ENCODE data around the gene GLTP.
"Not testable (repeated sequence)": the region's sequence is repeated elsewhere in the genome, so short reads cannot be mapped to it uniquely, and the experiment has no call there.

GLTP gene

GRCh38 chr12:109880043-109880931 is at the start of gene GLTP:
GLTP (minus strand) TSS chr12:109880541; CDS start chr12:109880374, 167 bp downstream.
- peak; percentile 87 for DNase-seq (ENCODE audit: low read depth)

- DNase-seq (ENCODE audit: low read depth) = not testable (repeated sequence)
These were observed 49.0 kb upstream of the GLTP start for GRCh38 chr12:109929326-109929725.

GRCh38 chr12:109928058-109928656 is 47.8 kb upstream of the GLTP start:
- no peak for DNase-seq (ENCODE audit: low read depth)

GRCh38 chr12:109927622-109928021 is 47.3 kb upstream of the GLTP start:
- DNase-seq (ENCODE audit: low read depth) = peak; percentile 74

GRCh38 chr12:109926488-109927210 is 46.3 kb upstream of the GLTP start:
- no peak for DNase-seq (ENCODE audit: low read depth)

- DNase-seq (ENCODE audit: low read depth) = no peak
These were observed 45.7 kb upstream of the GLTP start for GRCh38 chr12:109926016-109926415.

- DNase-seq (ENCODE audit: low read depth) = no peak
These were observed 45.0 kb upstream of the GLTP start for GRCh38 chr12:109925185-109925840.

- no peak for DNase-seq (ENCODE audit: low read depth)
These were observed 43.3 kb upstream of the GLTP start for GRCh38 chr12:109923481-109924245.

GRCh38 chr12:109923038-109923437 is 42.7 kb upstream of the GLTP start:
- no peak for DNase-seq (ENCODE audit: low read depth)

- no peak for DNase-seq (ENCODE audit: low read depth)
These were observed 41.6 kb upstream of the GLTP start for GRCh38 chr12:109921982-109922381.

GRCh38 chr12:109920261-109920780 is 40.0 kb upstream of the GLTP start:
- no peak for DNase-seq (ENCODE audit: low read depth)

- no peak for DNase-seq (ENCODE audit: low read depth)
These were observed 39.1 kb upstream of the GLTP start for GRCh38 chr12:109919456-109919855.

GRCh38 chr12:109916045-109916444 is 35.7 kb upstream of the GLTP start:
- DNase-seq (ENCODE audit: low read depth) = no peak

GRCh38 chr12:109915171-109916040 is 35.1 kb upstream of the GLTP start:
- no peak for DNase-seq (ENCODE audit: low read depth)

GRCh38 chr12:109914461-109914860 is 34.1 kb upstream of the GLTP start:
- no peak for DNase-seq (ENCODE audit: low read depth)

- DNase-seq (ENCODE audit: low read depth) = no peak
These were observed 32.5 kb upstream of the GLTP start for GRCh38 chr12:109912855-109913321.

- DNase-seq (ENCODE audit: low read depth) = peak; percentile 70
These were observed 30.6 kb upstream of the GLTP start for GRCh38 chr12:109910969-109911348.

- DNase-seq (ENCODE audit: low read depth) = no peak
These were observed 30.1 kb upstream of the GLTP start for GRCh38 chr12:109910254-109910968.

- no peak for DNase-seq (ENCODE audit: low read depth)
These were observed 25.0 kb upstream of the GLTP start for GRCh38 chr12:109905301-109905700.

Data from ELR (cell line).